ENCODE measurements around the gene GPRC5D. TPM values are rescaled to one million over a fixed set of nuclear protein-coding genes. Genes with fewer than 3 reads are reported as not detected.

Gene GPRC5D
- total RNA-seq, 4 donors from 2014 or later, result 2.2 to 97.6 (median 13.4) TPM; not detected in 1

DNA sequence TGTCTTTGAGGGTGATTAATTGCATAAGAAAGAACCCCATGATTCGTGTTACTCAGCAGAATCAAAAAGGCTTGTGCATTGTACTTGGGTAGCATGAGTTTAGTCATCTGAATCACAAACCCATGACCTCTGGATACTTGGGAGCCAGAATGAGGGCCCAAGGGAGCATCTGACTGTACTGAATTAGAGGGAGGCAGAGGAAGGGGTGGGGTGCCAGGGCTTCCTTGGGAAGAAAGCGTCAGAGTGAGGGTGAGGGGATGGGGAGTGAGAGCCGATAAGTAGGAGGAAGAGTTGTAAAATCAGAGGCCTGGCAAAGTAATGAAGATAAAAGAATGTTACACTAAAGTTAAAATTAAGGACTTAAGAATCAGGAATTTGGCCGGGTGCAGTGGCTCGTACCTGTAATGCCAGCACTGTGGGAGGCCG is 29.8 kb downstream of the GPRC5D start:
- no peaks in the 10 kb centered on the region for H3K36me3 ChIP-seq
- DNase-seq (ENCODE audit: low spot score in 2 of 2), result peak in 1 of 2 donors; percentile 89
- H3K4me3 ChIP-seq, result no peak overlapping the region
- WGBS, result 68% methylated on average over 6 of the region's 6 CpGs
- H3K4me1 ChIP-seq, result no peaks in the 10 kb centered on the region
- TF ChIP-seq EP300 (IDR thresholded peaks at IDR 0.05), result no peak
- TF ChIP-seq POLR2A (IDR thresholded peaks at IDR 0.05), result no peak
- TF ChIP-seq, protein P1, sequence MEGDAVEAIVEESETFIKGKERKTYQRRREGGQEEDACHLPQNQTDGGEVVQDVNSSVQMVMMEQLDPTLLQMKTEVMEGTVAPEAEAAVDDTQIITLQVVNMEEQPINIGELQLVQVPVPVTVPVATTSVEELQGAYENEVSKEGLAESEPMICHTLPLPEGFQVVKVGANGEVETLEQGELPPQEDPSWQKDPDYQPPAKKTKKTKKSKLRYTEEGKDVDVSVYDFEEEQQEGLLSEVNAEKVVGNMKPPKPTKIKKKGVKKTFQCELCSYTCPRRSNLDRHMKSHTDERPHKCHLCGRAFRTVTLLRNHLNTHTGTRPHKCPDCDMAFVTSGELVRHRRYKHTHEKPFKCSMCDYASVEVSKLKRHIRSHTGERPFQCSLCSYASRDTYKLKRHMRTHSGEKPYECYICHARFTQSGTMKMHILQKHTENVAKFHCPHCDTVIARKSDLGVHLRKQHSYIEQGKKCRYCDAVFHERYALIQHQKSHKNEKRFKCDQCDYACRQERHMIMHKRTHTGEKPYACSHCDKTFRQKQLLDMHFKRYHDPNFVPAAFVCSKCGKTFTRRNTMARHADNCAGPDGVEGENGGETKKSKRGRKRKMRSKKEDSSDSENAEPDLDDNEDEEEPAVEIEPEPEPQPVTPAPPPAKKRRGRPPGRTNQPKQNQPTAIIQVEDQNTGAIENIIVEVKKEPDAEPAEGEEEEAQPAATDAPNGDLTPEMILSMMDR (IDR thresholded peaks at IDR 0.05), result no peak
- peak in 1 of 3 donors; percentile 56 for TF ChIP-seq POLR2AphosphoS5 (IDR thresholded peaks at IDR 0.05)
- H3K27ac ChIP-seq, result peak overlapping the region; percentile 55
- H3K9me3 ChIP-seq, result no peaks in the 10 kb centered on the region
- no peaks in the 10 kb centered on the region for H3K27me3 ChIP-seq

DNA sequence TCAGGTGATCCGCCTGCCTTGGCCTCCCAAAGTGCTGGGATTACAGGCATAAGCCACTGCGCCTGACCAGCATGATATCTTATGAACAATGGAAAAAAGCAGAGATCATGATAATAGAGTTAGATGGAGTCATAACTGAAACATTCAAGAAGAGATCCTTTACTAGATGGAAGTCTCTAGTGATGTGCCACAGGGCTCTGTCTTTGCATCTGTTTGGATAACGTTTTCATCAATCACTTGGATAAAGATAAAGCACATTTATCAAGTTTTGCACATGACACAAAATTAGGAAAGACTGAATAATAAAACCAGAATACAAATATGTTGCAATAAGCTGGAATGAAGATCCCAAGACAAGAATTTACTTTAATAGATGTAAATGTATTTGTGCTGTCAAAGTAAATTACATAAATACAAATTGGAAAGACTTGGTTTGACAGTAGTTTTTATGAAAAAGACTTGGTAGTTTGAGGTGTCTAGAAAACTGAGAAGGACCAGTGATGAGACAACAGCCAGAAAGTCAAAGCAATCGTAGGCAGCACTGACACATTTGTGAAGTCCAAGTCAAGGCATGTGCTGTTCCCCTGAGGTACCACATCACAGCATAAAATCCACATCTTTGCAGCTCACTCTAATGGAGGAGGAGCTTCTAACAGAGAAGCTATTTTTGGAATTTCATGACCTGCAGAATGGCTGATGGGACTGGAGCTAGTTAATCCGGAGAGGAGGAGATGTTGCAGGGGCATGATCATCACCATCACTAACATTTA is 32.1 kb downstream of the GPRC5D start:
- WGBS, result 68% methylated on average over 5 of the region's 5 CpGs
- no peaks in the 10 kb centered on the region for H3K27me3 ChIP-seq

DNA sequence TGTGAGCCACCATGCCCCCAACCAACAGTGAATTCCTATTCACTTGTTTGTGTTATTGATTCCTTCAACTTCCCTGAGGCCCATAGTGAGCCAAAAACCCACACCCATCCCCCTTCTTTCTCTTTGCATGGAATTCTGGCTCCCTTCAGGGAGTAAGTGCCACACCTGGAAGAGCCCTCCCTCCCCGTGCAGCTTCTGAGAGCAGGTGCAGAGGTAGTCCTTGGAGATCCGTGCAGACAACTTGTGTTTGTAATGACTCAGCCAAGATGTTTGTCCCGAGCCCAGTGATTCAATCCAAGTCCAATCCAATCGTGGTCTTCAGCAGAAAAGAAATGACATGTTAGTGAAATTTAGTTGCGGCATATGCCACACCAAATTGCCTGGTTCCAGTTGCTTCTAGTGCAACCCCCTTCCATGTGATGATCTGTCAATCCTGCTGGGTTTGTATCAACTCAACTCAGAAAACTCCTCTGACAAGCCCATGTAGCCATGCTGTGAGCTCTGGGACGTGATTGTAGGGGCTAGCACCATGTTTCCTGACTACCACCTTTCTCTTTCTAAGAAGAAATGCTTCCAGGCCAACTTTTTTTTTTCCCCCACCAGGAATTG is 33.1 kb downstream of the GPRC5D start:
- WGBS, result 45% methylated on average over 6 of the region's 6 CpGs
- Histone ChIP-seq H3K36me3 (no peaks in the 10 kb centered on the region), H3K27ac (no peak overlapping the region), H3K4me3 (no peak overlapping the region), H3K4me1 (peaks cover 10% of the 10 kb centered on the region), H3K9me3 (no peaks in the 10 kb centered on the region), H3K27me3 (no peaks in the 10 kb centered on the region)
- DNase-seq (ENCODE audit: low spot score in 2 of 2), result no peak
- TF ChIP-seq, protein P1 (IDR thresholded peaks at IDR 0.05), result no peak
- TF ChIP-seq POLR2AphosphoS5 (IDR thresholded peaks at IDR 0.05) (no peak), POLR2A (IDR thresholded peaks at IDR 0.05) (no peak)

More for the DNA sequence above, 32.1 kb downstream of the GPRC5D start:
- DNase-seq (ENCODE audit: low spot score in 2 of 2), result peak in 1 of 2 donors; percentile 18
- no peaks in the 10 kb centered on the region for H3K9me3 ChIP-seq
- no peak for TF ChIP-seq POLR2A (IDR thresholded peaks at IDR 0.05)
- TF ChIP-seq, protein P1 (IDR thresholded peaks at IDR 0.05), result no peak
- no peak for TF ChIP-seq EP300 (IDR thresholded peaks at IDR 0.05)
- TF ChIP-seq POLR2AphosphoS5 (IDR thresholded peaks at IDR 0.05), result no peak
- no peak overlapping the region for H3K4me3 ChIP-seq
- no peaks in the 10 kb centered on the region for H3K36me3 ChIP-seq
- H3K4me1 ChIP-seq, result peaks cover 10% of the 10 kb centered on the region
- no peak overlapping the region for H3K27ac ChIP-seq

DNA sequence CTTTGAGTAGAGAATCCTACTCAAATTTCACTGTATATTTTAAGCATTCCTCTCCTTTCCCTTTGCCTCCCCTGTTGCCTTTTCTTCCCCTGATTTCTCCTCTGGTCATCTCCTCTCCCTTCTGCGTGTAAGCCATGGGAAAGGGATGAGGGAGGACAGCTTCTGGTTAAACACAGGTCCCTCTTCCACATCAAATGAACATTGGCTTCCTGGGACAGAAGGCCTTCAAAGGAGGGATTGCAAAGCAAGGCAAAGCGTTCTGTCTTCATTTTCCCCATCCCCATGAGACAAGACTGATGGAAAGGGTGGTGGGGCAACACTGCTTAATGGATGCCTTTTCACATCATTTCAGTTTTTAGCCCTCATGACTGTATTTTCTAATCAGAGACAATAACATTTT is 34.5 kb downstream of the GPRC5D start:
- Histone ChIP-seq H3K4me1 (peaks cover 10% of the 10 kb centered on the region), H3K27me3 (no peaks in the 10 kb centered on the region), H3K36me3 (no peaks in the 10 kb centered on the region), H3K27ac (no peak overlapping the region), H3K4me3 (no peak overlapping the region), H3K9me3 (no peaks in the 10 kb centered on the region)
- WGBS, result 100% methylated on average over 2 of the region's 2 CpGs
- TF ChIP-seq POLR2AphosphoS5 (IDR thresholded peaks at IDR 0.05) (no peak), POLR2A (IDR thresholded peaks at IDR 0.05) (no peak), EP300 (IDR thresholded peaks at IDR 0.05) (no peak)
- TF ChIP-seq, protein P1 (IDR thresholded peaks at IDR 0.05), result no peak
- DNase-seq (ENCODE audit: low spot score in 2 of 2), result no peak
